Measurements from ENCODE around the gene SYNGR3. TPM values are rescaled to one million over a fixed set of nuclear protein-coding genes. Genes with fewer than 3 reads are reported as not detected.

Gene SYNGR3
- total RNA-seq, 1 experiment from 2014 or later, result 1.8 TPM

- Histone ChIP-seq H3K36me3 (peaks cover 85% of the 10 kb centered on the region), H3K4me1 (replicated peaks) (peaks cover 30% of the 10 kb centered on the region), H3K27me3 (replicated peaks) (no peaks in the 10 kb centered on the region), H3K4me3 (no peak overlapping the region), H3K9me3 (replicated peaks) (no peaks in the 10 kb centered on the region), H3K27ac (no peak overlapping the region)
- DNase-seq (ENCODE audit: low read depth in 1 of 2, low spot score in 2 of 2), result no peak
Measured at GRCh38 chr16:1999866-2000514, 10.2 kb downstream of the SYNGR3 start.

DNA sequence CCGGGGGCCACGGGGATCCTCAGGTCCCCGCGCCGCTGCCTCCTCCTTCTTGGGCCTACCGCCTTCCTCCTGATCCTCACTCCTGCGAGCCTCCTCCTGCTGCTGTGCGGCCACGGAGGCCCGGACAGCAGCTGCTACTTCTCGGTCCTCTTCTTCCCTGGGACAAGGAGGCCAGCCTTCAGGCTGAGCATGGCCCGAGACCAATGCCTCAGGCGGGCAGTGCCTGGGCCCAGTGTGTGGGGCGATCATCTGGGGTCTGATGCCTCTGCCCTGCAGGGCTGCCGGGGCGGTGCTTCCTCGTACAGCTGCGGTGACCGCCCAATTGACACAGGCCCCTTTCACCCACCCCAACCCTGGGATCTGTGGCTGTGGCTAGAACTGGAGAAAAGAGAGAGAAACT is 11.3 kb downstream of the SYNGR3 start:
- H3K4me3 ChIP-seq, result no peak overlapping the region
- no peaks in the 10 kb centered on the region for H3K9me3 ChIP-seq (replicated peaks)
- DNase-seq (ENCODE audit: low read depth in 1 of 2, low spot score in 2 of 2), result no peak
- no peaks in the 10 kb centered on the region for H3K27me3 ChIP-seq (replicated peaks)
- peaks cover 30% of the 10 kb centered on the region for H3K4me1 ChIP-seq (replicated peaks)
- peaks cover 90% of the 10 kb centered on the region for H3K36me3 ChIP-seq
- no peak overlapping the region for H3K27ac ChIP-seq

GRCh38 chr16:2001456-2002355 is 11.9 kb downstream of the SYNGR3 start:
- DNase-seq (ENCODE audit: low read depth in 1 of 2, low spot score in 2 of 2), result no peak
- peaks cover 25% of the 10 kb centered on the region for H3K4me1 ChIP-seq (replicated peaks)
- H3K27me3 ChIP-seq (replicated peaks), result no peaks in the 10 kb centered on the region
- no peaks in the 10 kb centered on the region for H3K9me3 ChIP-seq (replicated peaks)
- no peak overlapping the region for H3K4me3 ChIP-seq
- H3K36me3 ChIP-seq, result peaks cover 88% of the 10 kb centered on the region
- H3K27ac ChIP-seq, result no peak overlapping the region

DNA sequence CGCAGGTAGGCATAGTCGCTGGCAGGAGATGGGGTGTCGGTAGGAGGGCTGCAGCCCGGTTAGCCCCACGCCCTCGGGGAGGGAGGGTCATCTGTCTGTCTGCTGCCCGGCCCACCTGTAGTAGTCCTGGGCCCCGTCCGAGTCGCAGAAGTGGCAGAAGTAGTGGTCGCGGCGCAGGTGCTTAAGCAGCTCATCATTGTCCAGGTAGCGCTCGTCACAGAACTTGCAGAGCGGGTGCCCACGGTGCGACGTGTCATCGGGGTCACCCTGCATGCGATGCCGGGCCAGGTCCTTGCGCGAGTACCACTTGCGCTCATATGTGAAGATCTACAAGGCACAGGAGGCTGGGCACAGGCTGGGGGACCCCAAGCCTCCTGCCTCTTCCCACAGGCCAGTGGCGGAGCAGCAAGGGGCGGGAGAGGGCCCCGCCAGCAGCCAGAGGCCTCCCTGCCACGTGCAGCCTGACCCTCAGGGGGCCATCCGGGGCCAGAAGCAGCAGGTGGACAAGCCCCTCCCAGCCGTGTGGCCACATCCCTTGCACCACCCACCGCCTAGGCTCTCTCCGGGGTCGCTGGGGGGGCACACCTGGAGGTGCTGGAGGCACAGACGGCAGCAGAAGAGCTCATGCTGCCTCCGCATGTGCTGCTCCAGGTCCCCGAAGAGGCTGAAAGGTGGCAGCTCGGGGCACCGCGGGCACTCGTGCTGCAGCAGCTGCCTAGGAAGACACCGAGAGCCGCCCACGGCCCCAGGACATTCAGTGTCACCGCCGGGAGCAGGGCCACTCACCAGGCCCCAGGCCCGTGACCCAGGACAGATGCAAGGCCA is 12.8 kb downstream of the SYNGR3 start:
- no peak overlapping the region for H3K4me3 ChIP-seq

DNA sequence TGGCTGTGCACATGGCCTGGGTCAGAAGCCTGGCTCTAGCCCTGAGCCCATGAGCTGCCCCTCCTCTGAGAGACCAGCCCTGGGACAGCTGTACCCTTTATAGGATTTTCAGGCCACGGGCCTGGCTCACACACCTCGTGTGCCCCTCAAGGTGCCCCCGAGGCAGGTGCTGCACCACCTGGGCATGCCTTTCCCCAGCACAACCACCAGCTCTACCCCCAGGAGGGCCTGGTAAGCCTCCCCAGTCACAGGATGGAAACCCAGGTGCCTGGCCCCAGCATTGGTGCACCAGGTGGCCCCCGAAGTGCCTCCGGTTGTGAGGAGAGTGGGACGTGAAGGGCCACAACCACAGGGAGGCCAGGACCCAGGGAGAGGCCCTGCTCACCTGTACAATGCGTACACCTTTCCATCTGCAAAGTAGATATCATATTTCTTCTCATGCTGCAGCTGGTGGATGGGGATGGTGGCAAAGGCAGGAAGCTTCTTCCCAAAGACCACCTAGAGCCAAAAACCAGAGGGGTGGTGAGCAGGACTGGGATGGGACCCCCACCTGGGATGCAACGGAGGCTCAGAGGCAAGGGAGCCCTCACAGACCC is 13.6 kb downstream of the SYNGR3 start:
- H3K27ac ChIP-seq, result no peak overlapping the region
- no peaks in the 10 kb centered on the region for H3K9me3 ChIP-seq (replicated peaks)
- no peak for DNase-seq (ENCODE audit: low read depth in 1 of 2, low spot score in 2 of 2)
- H3K4me1 ChIP-seq (replicated peaks), result peaks cover 22% of the 10 kb centered on the region
- H3K4me3 ChIP-seq, result no peak overlapping the region
- peaks cover 90% of the 10 kb centered on the region for H3K36me3 ChIP-seq
- H3K27me3 ChIP-seq (replicated peaks), result no peaks in the 10 kb centered on the region

More for the DNA sequence above, 12.8 kb downstream of the SYNGR3 start:
- Histone ChIP-seq H3K4me1 (replicated peaks) (peaks cover 21% of the 10 kb centered on the region), H3K27ac (no peak overlapping the region), H3K36me3 (peaks cover 88% of the 10 kb centered on the region), H3K27me3 (replicated peaks) (no peaks in the 10 kb centered on the region), H3K9me3 (replicated peaks) (no peaks in the 10 kb centered on the region)
- no peak for DNase-seq (ENCODE audit: low read depth in 1 of 2, low spot score in 2 of 2)

- Histone ChIP-seq H3K4me1 (replicated peaks) (peaks cover 25% of the 10 kb centered on the region), H3K27ac (no peak overlapping the region), H3K4me3 (no peak overlapping the region), H3K27me3 (replicated peaks) (no peaks in the 10 kb centered on the region), H3K36me3 (peaks cover 90% of the 10 kb centered on the region), H3K9me3 (replicated peaks) (peaks cover under 1% of the 10 kb centered on the region; the same call in 1 of the 2 replicates)
- peak; percentile 75 to 96 for DNase-seq (ENCODE audit: low read depth in 1 of 2, low spot score in 2 of 2)
Measured at GRCh38 chr16:2003827-2004641, 14.3 kb downstream of the SYNGR3 start.

- peaks cover 86% of the 10 kb centered on the region for H3K36me3 ChIP-seq
- H3K4me1 ChIP-seq (replicated peaks), result peaks cover 31% of the 10 kb centered on the region
- H3K27ac ChIP-seq, result no peak overlapping the region
- no peak for DNase-seq (ENCODE audit: low read depth in 1 of 2, low spot score in 2 of 2)
- no peaks in the 10 kb centered on the region for H3K27me3 ChIP-seq (replicated peaks)
- H3K9me3 ChIP-seq (replicated peaks), result peaks cover 4% of the 10 kb centered on the region; the same call in 1 of the 2 replicates
- no peak overlapping the region for H3K4me3 ChIP-seq
Measured at GRCh38 chr16:2004795-2005517, 15.2 kb downstream of the SYNGR3 start.

DNA sequence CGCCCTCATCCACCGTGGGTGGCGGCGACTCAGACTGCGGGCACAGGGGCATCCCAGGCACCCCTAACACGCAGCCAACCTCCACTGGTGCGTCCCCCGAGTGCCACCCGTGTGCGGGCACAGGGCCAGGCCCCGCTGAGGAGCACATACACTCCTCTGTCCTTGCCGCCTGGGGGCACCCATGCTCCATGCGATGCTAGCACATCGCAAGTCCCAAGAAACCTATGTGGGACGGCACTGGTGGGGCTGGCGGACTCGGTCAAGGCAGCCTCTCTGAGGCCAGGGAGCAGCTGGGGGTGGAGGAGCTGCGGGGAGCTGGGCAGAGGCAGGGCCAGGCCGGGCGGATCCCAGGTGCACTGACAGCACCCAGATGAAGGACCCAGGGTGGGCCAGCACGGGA is 15.9 kb downstream of the SYNGR3 start:
- Histone ChIP-seq H3K4me3 (no peak overlapping the region), H3K9me3 (replicated peaks) (peaks cover 4% of the 10 kb centered on the region; the same call in 1 of the 2 replicates), H3K27ac (no peak overlapping the region), H3K27me3 (replicated peaks) (no peaks in the 10 kb centered on the region), H3K4me1 (replicated peaks) (peaks cover 38% of the 10 kb centered on the region), H3K36me3 (peaks cover 79% of the 10 kb centered on the region)
- DNase-seq (ENCODE audit: low read depth in 1 of 2, low spot score in 2 of 2), result no peak

- Histone ChIP-seq H3K27ac (no peak overlapping the region), H3K4me1 (replicated peaks) (peaks cover 39% of the 10 kb centered on the region), H3K4me3 (no peak overlapping the region), H3K9me3 (replicated peaks) (peaks cover 4% of the 10 kb centered on the region; the same call in 1 of the 2 replicates), H3K36me3 (peaks cover 72% of the 10 kb centered on the region), H3K27me3 (replicated peaks) (no peaks in the 10 kb centered on the region)
- DNase-seq (ENCODE audit: low read depth in 1 of 2, low spot score in 2 of 2), result no peak
Measured at GRCh38 chr16:2006317-2006716, 16.5 kb downstream of the SYNGR3 start.

GRCh38 chr16:2007081-2007836 is 17.5 kb downstream of the SYNGR3 start:
- no peak overlapping the region for H3K27ac ChIP-seq
- no peak for DNase-seq (ENCODE audit: low read depth in 1 of 2, low spot score in 2 of 2)
- H3K9me3 ChIP-seq (replicated peaks), result peaks cover 4% of the 10 kb centered on the region; the same call in 1 of the 2 replicates
- no peak overlapping the region for H3K4me3 ChIP-seq
- H3K36me3 ChIP-seq, result peaks cover 63% of the 10 kb centered on the region
- H3K4me1 ChIP-seq (replicated peaks), result peaks cover 39% of the 10 kb centered on the region
- no peaks in the 10 kb centered on the region for H3K27me3 ChIP-seq (replicated peaks)

DNA sequence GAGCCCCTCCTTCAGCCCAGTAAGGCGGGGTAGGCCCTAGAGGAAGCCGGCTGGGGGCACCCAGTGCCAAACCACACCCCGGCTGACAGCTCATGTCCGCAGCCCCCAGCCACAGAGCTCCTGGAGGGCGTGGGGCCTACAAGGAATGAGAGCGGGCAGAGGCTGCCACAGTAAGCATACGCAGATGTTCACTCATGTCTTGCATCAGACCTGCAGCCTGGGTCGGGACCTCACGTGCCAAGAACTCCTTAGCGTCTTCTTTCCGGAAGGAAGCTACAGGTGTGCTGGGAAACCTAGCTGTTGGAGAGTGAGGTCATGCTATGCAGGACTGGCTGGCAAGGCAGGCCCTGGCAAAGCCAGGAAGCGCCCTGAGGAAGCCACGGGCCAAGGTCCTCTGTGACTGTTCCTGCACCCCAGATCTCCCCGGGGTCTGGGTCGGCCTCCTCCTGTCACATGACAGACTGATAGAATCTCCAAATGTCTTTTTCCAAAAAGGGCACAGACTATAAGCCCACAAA is 18.3 kb downstream of the SYNGR3 start:
- Histone ChIP-seq H3K27me3 (replicated peaks) (no peaks in the 10 kb centered on the region), H3K27ac (no peak overlapping the region), H3K4me3 (peak overlapping the region; percentile 100), H3K36me3 (peaks cover 55% of the 10 kb centered on the region), H3K4me1 (replicated peaks) (peaks cover 39% of the 10 kb centered on the region), H3K9me3 (replicated peaks) (peaks cover 4% of the 10 kb centered on the region; the same call in 1 of the 2 replicates)
- DNase-seq (ENCODE audit: low read depth in 1 of 2, low spot score in 2 of 2), result no peak

Measured in SJSA1 (cell line).